Endothelial cell of umbilical vein (primary cell): ENCODE measurements around the gene EARS2. TPM values are rescaled to one million over a fixed set of nuclear protein-coding genes. Genes with fewer than 3 reads are reported as not detected.

Experiments used
- BruUV-seq: library from RNA; stranded (reverse); fragments of 400-500 nt; replicated peaks from 2 replicates; lab custom pipeline; 2021; lab: Mats Ljungman, UMichigan
- CTCF ChIA-PET: fragments of 300-600, 350-600 bp; sonication (Branson Sonifier 250); formaldehyde crosslinking; loops from one replicate; lab custom pipeline; 2021; ENCODE audit warnings: antibody characterized with exemption, inconsistent platforms; lab: Charles Lee
- POLR2A ChIA-PET: fragments of 300-600, 350-600 bp; sonication (Branson Sonifier 250); formaldehyde crosslinking; loops from one replicate; lab custom pipeline; 2021; ENCODE audit warnings: antibody characterized with exemption, inconsistent platforms; lab: Charles Lee
- DNase-seq: peaks from one replicate; pipeline ENCODE4 v3.0.0-alpha.2; 2011; ENCODE audit warnings: low read depth, low spot score
- FAIRE-seq: peaks from 2 replicates; lab custom pipeline; 2011; peaks lifted over from hg19 to GRCh38; lab: Jason Lieb, UNC
- H2AFZ ChIP-seq: 2 replicates; pipeline ENCODE4 v1.6.0; 2012; ENCODE audit warnings: low read depth, low read length, control low read depth, inconsistent platforms
- H3K27ac ChIP-seq: 2 replicates; pipeline ENCODE4 v1.5.1; 2011; ENCODE audit warnings: low read depth, mild to moderate bottlenecking, control low read depth, low read length, moderate library complexity; ENCODE audit not compliant: insufficient read depth
- H3K27me3 ChIP-seq, 2 experiments: 2 replicates each; pipeline versions ENCODE4 v1.6.0 to v1.6.1; 2011; ENCODE audit warnings: low read length in 2 of 2, mixed read lengths in 1 of 2; ENCODE audit not compliant: control insufficient read depth in 2 of 2, insufficient read depth in 2 of 2
- H3K36me3 ChIP-seq, 2 experiments: 2 replicates in 1 of 2; 3 replicates in 1 of 2; pipeline ENCODE4 v1.5.1; 2011; ENCODE audit warnings: low read length in 2 of 2, mild to moderate bottlenecking in 1 of 2, moderate library complexity in 1 of 2; ENCODE audit not compliant: control insufficient read depth in 2 of 2, insufficient read depth in 2 of 2; ENCODE audit errors: extremely low read depth in 1 of 2
- H3K4me1 ChIP-seq: 3 replicates; pipeline ENCODE4 v1.5.1; 2011; ENCODE audit warnings: mild to moderate bottlenecking, low read length; ENCODE audit not compliant: control insufficient read depth, insufficient read depth; ENCODE audit errors: extremely low read depth
- H3K4me2 ChIP-seq: 2 replicates; pipeline ENCODE4 v1.6.1; 2011; ENCODE audit warnings: low read length, control low read depth, mixed read lengths; ENCODE audit not compliant: insufficient read depth
- H3K4me3 ChIP-seq, 3 experiments: fragments of 200-600 bp in 1 of 3; sonication (generic), shearing (Covaris generic) in 1 of 3; replicated peaks in 1 of 3; 2 replicates each; pipeline ENCODE4 v1.5.1; 2011 to 2016; ENCODE audit warnings: control low read depth in 3 of 3, low read length in 3 of 3, mild to moderate bottlenecking in 2 of 3, inconsistent platforms in 1 of 3, low read depth in 1 of 3, moderate library complexity in 1 of 3; ENCODE audit not compliant: insufficient read depth in 1 of 3
- H3K79me2 ChIP-seq: 2 replicates; pipeline ENCODE4 v1.6.0; 2012; ENCODE audit warnings: low read length, inconsistent platforms; ENCODE audit not compliant: control insufficient read depth, insufficient read depth
- H3K9ac ChIP-seq: replicated peaks from 2 replicates; pipeline ENCODE3; 2011; ENCODE audit warnings: low read length, control low read depth; ENCODE audit not compliant: insufficient read depth; ENCODE audit errors: extremely low read depth
- H3K9me1 ChIP-seq: replicated peaks from 3 replicates; pipeline ENCODE4 v1.6.0; 2011; ENCODE audit warnings: mild to moderate bottlenecking, low read length; ENCODE audit not compliant: control insufficient read depth, insufficient read depth; ENCODE audit errors: extremely low read depth
- H3K9me3 ChIP-seq: replicated peaks from 2 replicates; pipeline ENCODE4 v1.5.1; 2012; ENCODE audit warnings: low read length, inconsistent platforms; ENCODE audit not compliant: control insufficient read depth, insufficient read depth
- H4K20me1 ChIP-seq: replicated peaks from 2 replicates; pipeline ENCODE3; 2011; ENCODE audit warnings: mild to moderate bottlenecking, low read length; ENCODE audit not compliant: control insufficient read depth, insufficient read depth; ENCODE audit errors: extremely low read depth
- EZH2 ChIP-seq: IDR thresholded peaks from 2 replicates; pipeline ENCODE4 v1.6.1; 2012; ENCODE audit warnings: borderline replicate concordance, low read depth, mild to moderate bottlenecking, moderate library complexity, low read length, inconsistent platforms; ENCODE audit not compliant: severe bottlenecking
- FOS ChIP-seq: IDR thresholded peaks from 2 replicates; pipeline ENCODE4 v1.6.1; 2011; ENCODE audit warnings: mild to moderate bottlenecking, low read length, moderate library complexity, borderline replicate concordance; ENCODE audit not compliant: insufficient read depth
- JUN ChIP-seq: IDR thresholded peaks from 2 replicates; pipeline ENCODE4 v1.6.1; 2011; ENCODE audit warnings: borderline replicate concordance, low read depth; ENCODE audit not compliant: insufficient read length, insufficient read depth
- MYC ChIP-seq: IDR thresholded peaks from one replicate; pipeline ENCODE4 v1.6.1; 2011; ENCODE audit warnings: mild to moderate bottlenecking, low read depth, low read length
- POLR2A ChIP-seq: IDR thresholded peaks from 2 replicates; pipeline ENCODE4 v1.6.1; 2012; ENCODE audit warnings: low read depth, mild to moderate bottlenecking, control low read depth, low read length
- POLR2AphosphoS5 ChIP-seq: IDR thresholded peaks from 2 replicates; pipeline ENCODE4 v1.6.1; 2012; ENCODE audit warnings: low read depth, mild to moderate bottlenecking, control low read depth, low read length, moderate library complexity; ENCODE audit not compliant: insufficient read depth
- dilution Hi-C: fragments of 300-500 bp; cut with MboI; formaldehyde crosslinking; loops from one replicate; pipeline ENCODE4 v1.15.0; 2019; ENCODE audit warnings: low sequenced_read_pairs; ENCODE audit not compliant: extremely low pct_ligation_motif_present
- intact Hi-C: fragments of 100-400 bp; cut with micrococcal nuclease; formaldehyde crosslinking; loops from one replicate; pipeline ENCODE4 v1.10.0; 2022
- polyA plus RNA-seq, 4 experiments: library from polyadenylated mRNA; depleted of rRNA in 3 of 4; stranded (reverse) in 3 of 4; unstranded in 1 of 4; fragments of >200 nt; gene quantifications; 2 replicates each; pipeline versions ENCODE4 v1.2.1 to v1.2.3, GENCODE V29; 2011 to 2012; ENCODE audit warnings: missing spikeins in 1 of 4
- total RNA-seq: library from RNA; stranded (reverse); gene quantifications from 2 replicates; pipeline ENCODE4 v1.2.3, GENCODE V29; 2021
- TF ChIP-seq, protein P1 (sequence below), 2 donors: IDR thresholded peaks; 1 replicate in 1 of 2; 2 replicates in 1 of 2; pipeline ENCODE4 v1.5.1; 2011; ENCODE audit warnings: low read length in 2 of 2, mild to moderate bottlenecking in 2 of 2, moderate library complexity in 2 of 2, control low read depth in 1 of 2, inconsistent platforms in 1 of 2, low read depth in 1 of 2; ENCODE audit not compliant: insufficient read depth in 1 of 2; ENCODE audit errors: extremely low read depth in 1 of 2
- TF ChIP-seq, protein P2 (sequence below): IDR thresholded peaks from 2 replicates; pipeline ENCODE4 v1.6.1; 2011; ENCODE audit not compliant: insufficient read depth, insufficient read length

The EARS2 gene
- total and polyA plus RNA-seq, 2 donors (not counting 3 experiments of a cell fraction or from before 2014, with no cell fraction given), result 14.7 to 21.6 TPM

DNA sequence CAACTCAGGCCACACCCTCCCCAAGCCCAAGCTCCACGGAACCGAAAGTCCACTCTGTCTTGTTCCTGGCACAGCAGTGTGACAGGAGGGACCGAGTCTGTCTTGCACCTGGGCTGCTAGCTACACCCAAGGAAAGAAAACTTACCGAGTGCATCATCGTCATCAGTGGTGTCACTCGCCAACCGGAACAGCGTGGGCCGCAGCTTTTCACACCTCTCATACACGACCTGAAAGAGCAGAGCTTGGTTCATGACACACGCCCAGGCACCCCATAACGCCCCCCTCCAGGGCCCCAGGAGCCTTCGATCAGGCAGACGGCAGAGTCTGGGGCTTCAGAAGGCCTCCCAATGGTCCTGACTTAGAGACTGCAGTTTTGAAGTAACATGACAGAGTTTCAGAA, 74.4 kb downstream of the EARS2 start:
- no peaks in the 10 kb centered on the region for H3K9me1 ChIP-seq
- intact Hi-C loops (no loop called here), dilution Hi-C loops (no loop called here)
- no peak for DNase-seq
- BruUV-seq, result no TSS peak
- no peaks in the 10 kb centered on the region for H4K20me1 ChIP-seq
- H3K4me3 ChIP-seq, result no peak overlapping the region
- H3K9me3 ChIP-seq, result no peaks in the 10 kb centered on the region
- no peak overlapping the region for H3K27ac ChIP-seq
- no peak for FAIRE-seq
- no peak overlapping the region for H3K4me2 ChIP-seq
- H3K36me3 ChIP-seq, result peaks cover 13 to 57% of the 10 kb centered on the region in 2 experiments
- no peaks in the 10 kb centered on the region for H3K27me3 ChIP-seq
- ChIA-PET CTCF (no interaction called here), POLR2A (no interaction called here)
- TF ChIP-seq POLR2A (no peak), POLR2AphosphoS5 (no peak), FOS (no peak), EZH2 (no peak), JUN (no peak), MYC (no peak)
- TF ChIP-seq, protein P1, sequence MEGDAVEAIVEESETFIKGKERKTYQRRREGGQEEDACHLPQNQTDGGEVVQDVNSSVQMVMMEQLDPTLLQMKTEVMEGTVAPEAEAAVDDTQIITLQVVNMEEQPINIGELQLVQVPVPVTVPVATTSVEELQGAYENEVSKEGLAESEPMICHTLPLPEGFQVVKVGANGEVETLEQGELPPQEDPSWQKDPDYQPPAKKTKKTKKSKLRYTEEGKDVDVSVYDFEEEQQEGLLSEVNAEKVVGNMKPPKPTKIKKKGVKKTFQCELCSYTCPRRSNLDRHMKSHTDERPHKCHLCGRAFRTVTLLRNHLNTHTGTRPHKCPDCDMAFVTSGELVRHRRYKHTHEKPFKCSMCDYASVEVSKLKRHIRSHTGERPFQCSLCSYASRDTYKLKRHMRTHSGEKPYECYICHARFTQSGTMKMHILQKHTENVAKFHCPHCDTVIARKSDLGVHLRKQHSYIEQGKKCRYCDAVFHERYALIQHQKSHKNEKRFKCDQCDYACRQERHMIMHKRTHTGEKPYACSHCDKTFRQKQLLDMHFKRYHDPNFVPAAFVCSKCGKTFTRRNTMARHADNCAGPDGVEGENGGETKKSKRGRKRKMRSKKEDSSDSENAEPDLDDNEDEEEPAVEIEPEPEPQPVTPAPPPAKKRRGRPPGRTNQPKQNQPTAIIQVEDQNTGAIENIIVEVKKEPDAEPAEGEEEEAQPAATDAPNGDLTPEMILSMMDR (IDR thresholded peaks at IDR 0.05; ENCODE audit: extremely low read depth in 1 of 2, insufficient read depth in 1 of 2, low read depth in 1 of 2, low read length in 2 of 2), result no peak
- TF ChIP-seq, protein P2, sequence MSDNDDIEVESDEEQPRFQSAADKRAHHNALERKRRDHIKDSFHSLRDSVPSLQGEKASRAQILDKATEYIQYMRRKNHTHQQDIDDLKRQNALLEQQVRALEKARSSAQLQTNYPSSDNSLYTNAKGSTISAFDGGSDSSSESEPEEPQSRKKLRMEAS, result no peak
- H2AFZ ChIP-seq, result no peak overlapping the region
- H3K9ac ChIP-seq, result no peak overlapping the region
- no peaks in the 10 kb centered on the region for H3K79me2 ChIP-seq
- no peaks in the 10 kb centered on the region for H3K4me1 ChIP-seq
